T-cell (primary cell): ENCODE results near the gene SHC2. TPM values are rescaled to one million over a fixed set of nuclear protein-coding genes. Genes with fewer than 3 reads are reported as not detected.

Source experiments
- ATAC-seq, 4 experiments: fragments of 200-7000 bp in 3 of 4; fragments of 150-1000 bp in 1 of 4; cut with Tn5 transposase; replicated peaks in 1 of 4; 1 replicate in 3 of 4; 2 replicates in 1 of 4; pipeline ENCODE4 v1.10.0; 2021; ENCODE audit warnings: moderate library complexity in 3 of 4, mild to moderate bottlenecking in 2 of 4, moderate number of reproducible peaks in 1 of 4
- CTCF ChIA-PET, 2 donors: fragments of 300-600 bp; sonication (Branson Sonifier 250); formaldehyde crosslinking; loops; one replicate each; lab custom pipeline; 2022; ENCODE audit warnings: antibody characterized with exemption in 2 of 2; lab: Charles Lee
- POLR2A ChIA-PET, 2 donors: fragments of 300-600 bp; sonication (Branson Sonifier 250); formaldehyde crosslinking; loops; one replicate each; lab custom pipeline; 2022; ENCODE audit warnings: antibody characterized with exemption in 2 of 2; lab: Charles Lee
- DNase-seq, 35 experiments: peaks; one replicate each; pipeline versions ENCODE4 v3.0.0 to v3.0.0-alpha.2; 2013 to 2023
- H3K27ac ChIP-seq: one replicate; pipeline ENCODE4 v1.5.1; 2013; ENCODE audit warnings: low read length
- H3K27me3 ChIP-seq, 2 experiments: replicated peaks in 1 of 2; 1 replicate in 1 of 2; 2 replicates in 1 of 2; pipeline versions ENCODE4 v1.6.1 to v1.7.0; 2013; ENCODE audit warnings: low read length in 1 of 2, mixed read lengths in 1 of 2; ENCODE audit not compliant: control insufficient read depth in 2 of 2, insufficient read depth in 2 of 2; ENCODE audit errors: extremely low read depth in 1 of 2
- H3K36me3 ChIP-seq, 2 donors: 1 replicate in 1 of 2; 2 replicates in 1 of 2; pipeline versions ENCODE4 v1.6.1 to v1.7.0; 2013; ENCODE audit warnings: low read length in 1 of 2; ENCODE audit not compliant: control insufficient read depth in 2 of 2, insufficient read depth in 1 of 2; ENCODE audit errors: extremely low read depth in 1 of 2
- H3K4me1 ChIP-seq, 2 experiments: 1 replicate in 1 of 2; 2 replicates in 1 of 2; pipeline versions ENCODE4 v1.6.1 to v1.7.0; 2013; ENCODE audit warnings: low read length in 2 of 2, mixed read lengths in 1 of 2; ENCODE audit not compliant: insufficient read depth in 2 of 2, control insufficient read depth in 1 of 2; ENCODE audit errors: extremely low read depth in 1 of 2
- H3K4me3 ChIP-seq, 2 donors: 1 replicate in 1 of 2; 2 replicates in 1 of 2; pipeline versions ENCODE4 v1.5.1 to v1.7.0; 2013; ENCODE audit warnings: mild to moderate bottlenecking in 2 of 2, low read length in 1 of 2, moderate library complexity in 1 of 2; ENCODE audit not compliant: control insufficient read depth in 1 of 2; ENCODE audit errors: extremely low read depth in 1 of 2
- H3K9me3 ChIP-seq: 2 replicates; pipeline ENCODE4 v1.7.0; 2013
- H3K27ac Mint-ChIP-seq, 2 donors: one replicate each; pipeline ENCODE4 v1.8.0; 2020 to 2021; ENCODE audit warnings: mild to moderate bottlenecking in 2 of 2, mixed read lengths in 2 of 2
- H3K27me3 Mint-ChIP-seq, 2 donors: one replicate each; pipeline ENCODE4 v1.8.0; 2021 to 2022; ENCODE audit warnings: mixed read lengths in 2 of 2
- H3K36me3 Mint-ChIP-seq: one replicate; pipeline ENCODE4 v1.8.0; 2021; ENCODE audit warnings: mixed read lengths
- H3K4me1 Mint-ChIP-seq, 3 donors: one replicate each; pipeline ENCODE4 v1.8.0; 2020 to 2022; ENCODE audit warnings: mixed read lengths in 3 of 3, mild to moderate bottlenecking in 1 of 3
- H3K4me3 Mint-ChIP-seq, 3 donors: one replicate each; pipeline ENCODE4 v1.8.0; 2020 to 2022; ENCODE audit warnings: mild to moderate bottlenecking in 3 of 3, mixed read lengths in 3 of 3, moderate library complexity in 3 of 3
- H3K9me3 Mint-ChIP-seq, 3 donors: one replicate each; pipeline ENCODE4 v1.8.0; 2020 to 2022; ENCODE audit warnings: mixed read lengths in 3 of 3
- WGBS: methylation state at CpG from one replicate; pipeline ENCODE4 v1.1.5; 2013; ENCODE audit warnings: missing lambda C conversion rate; ENCODE audit not compliant: insufficient coverage; 5-methylcytosine and 5-hydroxymethylcytosine counted together
- total RNA-seq, 35 experiments: library from RNA in 6 of 35; stranded (reverse) in 6 of 35; fragments of 120-200 nt in 1 of 35; gene quantifications; one replicate each; pipeline versions ENCODE4 v1.2.1 to v1.2.4 and lab custom pipeline; 2013 to 2026

SHC2 gene
- total RNA-seq, 5 donors from 2014 or later (not counting 1 experiment from before 2014, with no cell fraction given): 0.66 to 4.4 (median 3.4) TPM

GRCh38 chr19:464208-464545, 3.3 kb upstream of the SHC2 start:
- Histone ChIP-seq H3K36me3 (no peaks in the 10 kb centered on the region), H3K4me3 (no peak overlapping the region), H3K9me3 (no peaks in the 10 kb centered on the region), H3K27ac (no peak overlapping the region), H3K27me3 (peaks cover 10 to 38% of the 10 kb centered on the region in 2 experiments), H3K4me1 (peaks cover 0 to 18% of the 10 kb centered on the region in 2 experiments)
- ChIA-PET CTCF (no interaction called here), POLR2A (no interaction called here)
- Mint-ChIP-seq H3K4me3 (no peak overlapping the region), H3K36me3 (no peaks in the 10 kb centered on the region), H3K27ac (no peak overlapping the region), H3K9me3 (no peaks in the 10 kb centered on the region), H3K4me1 (peaks cover 0 to 14% (median 5%) of the 10 kb centered on the region in 3 donors), H3K27me3 (peaks cover 0 to 22% of the 10 kb centered on the region in 2 donors)
- 98% methylated on average over 6 of the region's 9 CpGs for WGBS
- ATAC-seq (no peak), DNase-seq (no peak)

GRCh38 chr19:463483-464207, 2.8 kb upstream of the SHC2 start:
- Histone ChIP-seq H3K9me3 (no peaks in the 10 kb centered on the region), H3K27me3 (peaks cover 10 to 44% of the 10 kb centered on the region in 2 experiments), H3K4me1 (peaks cover 0 to 18% of the 10 kb centered on the region in 2 experiments), H3K4me3 (no peak overlapping the region), H3K36me3 (no peaks in the 10 kb centered on the region), H3K27ac (no peak overlapping the region)
- WGBS: 93% methylated on average over 29 of the region's 35 CpGs
- Mint-ChIP-seq H3K4me1 (peaks cover 0 to 14% (median 5%) of the 10 kb centered on the region in 3 donors), H3K4me3 (no peak overlapping the region), H3K27me3 (peaks cover 0 to 22% of the 10 kb centered on the region in 2 donors), H3K9me3 (no peaks in the 10 kb centered on the region), H3K36me3 (no peaks in the 10 kb centered on the region), H3K27ac (no peak overlapping the region)
- no peak for DNase-seq
- ChIA-PET POLR2A (no interaction called here), CTCF (no interaction called here)
- ATAC-seq: no peak

- DNase-seq (no peak), ATAC-seq (peak in 2 of 4 experiments; percentile 18 to 26)
- H3K27me3 Mint-ChIP-seq: peaks cover 0 to 28% of the 10 kb centered on the region in 2 donors
- Histone ChIP-seq H3K4me1 (peaks cover 0 to 18% of the 10 kb centered on the region in 2 experiments), H3K36me3 (no peaks in the 10 kb centered on the region), H3K27ac (no peak overlapping the region), H3K4me3 (no peak overlapping the region), H3K27me3 (peaks cover 10 to 54% of the 10 kb centered on the region in 2 experiments), H3K9me3 (no peaks in the 10 kb centered on the region)
- peaks cover 0 to 14% (median 10%) of the 10 kb centered on the region in 3 donors for H3K4me1 Mint-ChIP-seq
- H3K27ac Mint-ChIP-seq: no peak overlapping the region
- peak overlapping the region; percentile 62 to 71 (median 67) for H3K4me3 Mint-ChIP-seq
- no peaks in the 10 kb centered on the region for H3K36me3 Mint-ChIP-seq
- H3K9me3 Mint-ChIP-seq: no peaks in the 10 kb centered on the region
- POLR2A ChIA-PET: no interaction called here
- CTCF ChIA-PET: no interaction called here
- 5% methylated on average over 46 of the region's 60 CpGs for WGBS
These were observed 1.1 kb upstream of the SHC2 start for GRCh38 chr19:461721-462551.

- CTCF ChIA-PET: no interaction called here
- Mint-ChIP-seq H3K9me3 (no peaks in the 10 kb centered on the region), H3K36me3 (no peaks in the 10 kb centered on the region), H3K4me3 (peak overlapping the region; percentile 63 to 72 (median 70)), H3K27me3 (peaks cover 0 to 31% of the 10 kb centered on the region in 2 donors), H3K27ac (no peak overlapping the region), H3K4me1 (peaks cover 0 to 14% (median 10%) of the 10 kb centered on the region in 3 donors)
- DNase-seq (peak in 11 of 35 experiments; percentile 4 to 30 (median 17)), ATAC-seq (peak in 3 of 4 experiments; percentile 36 to 74 (median 63))
- peaks cover 0 to 18% of the 10 kb centered on the region in 2 experiments for H3K4me1 ChIP-seq
- peaks cover 10 to 71% of the 10 kb centered on the region in 2 experiments for H3K27me3 ChIP-seq
- POLR2A ChIA-PET: no interaction called here
- no peaks in the 10 kb centered on the region for H3K36me3 ChIP-seq
- H3K4me3 ChIP-seq: peak overlapping the region in 1 of 2 donors; percentile 21
- H3K27ac ChIP-seq: no peak overlapping the region
- H3K9me3 ChIP-seq: no peaks in the 10 kb centered on the region
- 14% methylated on average over 38 of the region's 66 CpGs for WGBS
These were observed 915 bp downstream of the SHC2 start for GRCh38 chr19:459724-460511.

GRCh38 chr19:458091-459042, 2.5 kb downstream of the SHC2 start:
- Histone ChIP-seq H3K27ac (no peak overlapping the region), H3K36me3 (no peaks in the 10 kb centered on the region), H3K27me3 (peaks cover 10 to 64% of the 10 kb centered on the region in 2 experiments), H3K9me3 (no peaks in the 10 kb centered on the region), H3K4me3 (no peak overlapping the region), H3K4me1 (peaks cover 0 to 18% of the 10 kb centered on the region in 2 experiments)
- Mint-ChIP-seq H3K4me1 (peaks cover 0 to 14% (median 10%) of the 10 kb centered on the region in 3 donors), H3K9me3 (no peaks in the 10 kb centered on the region), H3K27ac (no peak overlapping the region), H3K27me3 (peaks cover 0 to 28% of the 10 kb centered on the region in 2 donors), H3K4me3 (no peak overlapping the region), H3K36me3 (no peaks in the 10 kb centered on the region)
- DNase-seq: no peak
- no peak for ATAC-seq
- POLR2A ChIA-PET: no interaction called here
- WGBS: 95% methylated on average over 81 of the region's 89 CpGs
- CTCF ChIA-PET: no interaction called here
